ENCODE data around the gene ANGPTL7. TPM values are rescaled to one million over a fixed set of nuclear protein-coding genes. Genes with fewer than 3 reads are reported as not detected.
"Not testable (repeated sequence)": the region's sequence is repeated elsewhere in the genome, so short reads cannot be mapped to it uniquely, and the experiment has no call there.

Gene ANGPTL7
- polyA plus RNA-seq, 6 donors from 2014 or later = not detected

GRCh38 chr1:11176081-11176706 is 13.0 kb upstream of the ANGPTL7 start:
- Mint-ChIP-seq H3K4me1 (peaks cover 0 to 4% (median 0%) of the 10 kb centered on the region in 3 donors), H3K27ac (peak overlapping the region in 3 of 6 donors; percentile 18 to 49 (median 38)), H3K36me3 (peaks cover 5 to 13% of the 10 kb centered on the region in 2 donors), H3K9me3 (no peaks in the 10 kb centered on the region), H3K4me3 (peak overlapping the region in 1 of 8 donors; percentile 30), H3K27me3 (no peaks in the 10 kb centered on the region)
- ATAC-seq (ENCODE audit: low read depth in 2 of 2) = no peak
- DNase-seq = no peak

GRCh38 chr1:11178021-11179015 is 10.8 kb upstream of the ANGPTL7 start:
- Mint-ChIP-seq H3K36me3 (peaks cover 4 to 13% of the 10 kb centered on the region in 2 donors), H3K4me3 (no peak overlapping the region), H3K27ac (peak overlapping the region in 2 of 6 donors; percentile 2 to 39), H3K27me3 (no peaks in the 10 kb centered on the region), H3K9me3 (no peaks in the 10 kb centered on the region), H3K4me1 (peaks cover 0 to 4% (median 0%) of the 10 kb centered on the region in 3 donors)
- DNase-seq (no peak), ATAC-seq (ENCODE audit: low read depth in 2 of 2) (no peak)

GRCh38 chr1:11179125-11179524 is 10.0 kb upstream of the ANGPTL7 start:
- Mint-ChIP-seq H3K27me3 (no peaks in the 10 kb centered on the region), H3K9me3 (no peaks in the 10 kb centered on the region), H3K27ac (peak overlapping the region in 1 of 6 donors; percentile 42), H3K36me3 (peaks cover 0 to 5% of the 10 kb centered on the region in 2 donors), H3K4me1 (no peaks in the 10 kb centered on the region), H3K4me3 (no peak overlapping the region)
- ATAC-seq (ENCODE audit: low read depth in 2 of 2) (no peak), DNase-seq (no peak)

GRCh38 chr1:11179749-11180148 is 9.4 kb upstream of the ANGPTL7 start:
- ATAC-seq (ENCODE audit: low read depth in 2 of 2); H3K27ac Mint-ChIP-seq: not testable (repeated sequence)

GRCh38 chr1:11180342-11180744 is 8.8 kb upstream of the ANGPTL7 start:
- peak overlapping the region in 2 of 6 donors; percentile 18 to 39 for H3K27ac Mint-ChIP-seq
- H3K9me3 Mint-ChIP-seq = no peaks in the 10 kb centered on the region
- no peaks in the 10 kb centered on the region for H3K36me3 Mint-ChIP-seq
- DNase-seq (no peak), ATAC-seq (ENCODE audit: low read depth in 2 of 2) (no peak)
- no peak overlapping the region for H3K4me3 Mint-ChIP-seq
- no peaks in the 10 kb centered on the region for H3K4me1 Mint-ChIP-seq
- no peaks in the 10 kb centered on the region for H3K27me3 Mint-ChIP-seq

More at GRCh38 chr1:11179749-11180148, 9.4 kb upstream of the ANGPTL7 start:
- not testable (repeated sequence) for H3K9me3 Mint-ChIP-seq, H3K4me1 Mint-ChIP-seq, H3K4me3 Mint-ChIP-seq, H3K36me3 Mint-ChIP-seq, DNase-seq, H3K27me3 Mint-ChIP-seq

GRCh38 chr1:11182884-11183283 is 6.3 kb upstream of the ANGPTL7 start:
- no peaks in the 10 kb centered on the region for H3K4me1 Mint-ChIP-seq
- no peak overlapping the region for H3K27ac Mint-ChIP-seq
- no peaks in the 10 kb centered on the region for H3K36me3 Mint-ChIP-seq
- no peaks in the 10 kb centered on the region for H3K9me3 Mint-ChIP-seq
- no peak for DNase-seq
- no peak for ATAC-seq (ENCODE audit: low read depth in 2 of 2)
- no peaks in the 10 kb centered on the region for H3K27me3 Mint-ChIP-seq
- no peak overlapping the region for H3K4me3 Mint-ChIP-seq

GRCh38 chr1:11184973-11185372 is 4.2 kb upstream of the ANGPTL7 start:
- no peak for ATAC-seq (ENCODE audit: low read depth in 2 of 2)
- Mint-ChIP-seq H3K4me1 (no peaks in the 10 kb centered on the region), H3K27me3 (no peaks in the 10 kb centered on the region), H3K27ac (peak overlapping the region in 1 of 6 donors; percentile 65), H3K4me3 (no peak overlapping the region), H3K9me3 (no peaks in the 10 kb centered on the region), H3K36me3 (no peaks in the 10 kb centered on the region)
- no peak for DNase-seq

- H3K9me3 Mint-ChIP-seq = no peaks in the 10 kb centered on the region
- ATAC-seq (ENCODE audit: low read depth in 2 of 2) = no peak
- no peaks in the 10 kb centered on the region for H3K27me3 Mint-ChIP-seq
- H3K4me1 Mint-ChIP-seq = peaks cover 0 to 3% (median 0%) of the 10 kb centered on the region in 3 donors
- H3K27ac Mint-ChIP-seq = peak overlapping the region in 2 of 6 donors; percentile 6 to 47
- peaks cover 0 to 6% of the 10 kb centered on the region in 2 donors for H3K36me3 Mint-ChIP-seq
- DNase-seq = no peak
- no peak overlapping the region for H3K4me3 Mint-ChIP-seq
These were observed 2.2 kb upstream of the ANGPTL7 start for GRCh38 chr1:11187000-11187399.

- H3K36me3 Mint-ChIP-seq = peaks cover 0 to 6% of the 10 kb centered on the region in 2 donors
- H3K4me1 Mint-ChIP-seq = peaks cover 0 to 3% (median 0%) of the 10 kb centered on the region in 3 donors
- H3K27ac Mint-ChIP-seq = peak overlapping the region in 1 of 6 donors; percentile 59
These were observed 1.7 kb upstream of the ANGPTL7 start for GRCh38 chr1:11187494-11187893.

GRCh38 chr1:11187931-11188330 is 1.2 kb upstream of the ANGPTL7 start:
- peaks cover 0 to 3% (median 0%) of the 10 kb centered on the region in 3 donors for H3K4me1 Mint-ChIP-seq

More at GRCh38 chr1:11187494-11187893, 1.7 kb upstream of the ANGPTL7 start:
- Mint-ChIP-seq H3K9me3 (no peaks in the 10 kb centered on the region), H3K4me3 (no peak overlapping the region), H3K27me3 (no peaks in the 10 kb centered on the region)
- ATAC-seq (ENCODE audit: low read depth in 2 of 2) (no peak), DNase-seq (no peak)

GRCh38 chr1:11188381-11188780 is 774 bp upstream of the ANGPTL7 start:
- H3K36me3 Mint-ChIP-seq = peaks cover 0 to 6% of the 10 kb centered on the region in 2 donors
- no peaks in the 10 kb centered on the region for H3K9me3 Mint-ChIP-seq
- no peaks in the 10 kb centered on the region for H3K27me3 Mint-ChIP-seq

More at GRCh38 chr1:11187931-11188330, 1.2 kb upstream of the ANGPTL7 start:
- Mint-ChIP-seq H3K4me3 (peak overlapping the region in 1 of 8 donors; percentile 66), H3K27ac (peak overlapping the region in 1 of 6 donors; percentile 59), H3K36me3 (peaks cover 0 to 6% of the 10 kb centered on the region in 2 donors), H3K9me3 (no peaks in the 10 kb centered on the region), H3K27me3 (no peaks in the 10 kb centered on the region)
- no peak for ATAC-seq (ENCODE audit: low read depth in 2 of 2)
- no peak for DNase-seq

GRCh38 chr1:11193376-11193775 is 4.2 kb downstream of the ANGPTL7 start:
- Mint-ChIP-seq H3K9me3 (no peaks in the 10 kb centered on the region), H3K36me3 (peaks cover 19 to 34% of the 10 kb centered on the region in 2 donors), H3K27ac (no peak overlapping the region), H3K4me3 (no peak overlapping the region), H3K4me1 (peaks cover 0 to 3% (median 0%) of the 10 kb centered on the region in 3 donors), H3K27me3 (no peaks in the 10 kb centered on the region)
- ATAC-seq (ENCODE audit: low read depth in 2 of 2) (no peak), DNase-seq (no peak)

More at GRCh38 chr1:11188381-11188780, 774 bp upstream of the ANGPTL7 start:
- peak overlapping the region in 1 of 6 donors; percentile 59 for H3K27ac Mint-ChIP-seq
- no peak for DNase-seq
- no peak overlapping the region for H3K4me3 Mint-ChIP-seq
- peaks cover 0 to 3% (median 0%) of the 10 kb centered on the region in 3 donors for H3K4me1 Mint-ChIP-seq
- ATAC-seq (ENCODE audit: low read depth in 2 of 2) = no peak

- Mint-ChIP-seq H3K36me3 (peaks cover 29 to 40% of the 10 kb centered on the region in 2 donors), H3K27me3 (no peaks in the 10 kb centered on the region), H3K27ac (no peak overlapping the region)
These were observed 5.4 kb downstream of the ANGPTL7 start for GRCh38 chr1:11194407-11195176.

More at GRCh38 chr1:11194407-11195176, 5.4 kb downstream of the ANGPTL7 start:
- ATAC-seq (ENCODE audit: low read depth in 2 of 2) (no peak), DNase-seq (no peak)
- H3K4me3 Mint-ChIP-seq = no peak overlapping the region
- H3K9me3 Mint-ChIP-seq = no peaks in the 10 kb centered on the region
- H3K4me1 Mint-ChIP-seq = peaks cover 0 to 3% (median 0%) of the 10 kb centered on the region in 3 donors

Data from naive B cell (primary cell).